ENCODE results near the gene IGSF21. TPM values are rescaled to one million over a fixed set of nuclear protein-coding genes. Genes with fewer than 3 reads are reported as not detected.

IGSF21 gene
- total RNA-seq, 1 donor from 2014 or later: 1.3 TPM

DNA sequence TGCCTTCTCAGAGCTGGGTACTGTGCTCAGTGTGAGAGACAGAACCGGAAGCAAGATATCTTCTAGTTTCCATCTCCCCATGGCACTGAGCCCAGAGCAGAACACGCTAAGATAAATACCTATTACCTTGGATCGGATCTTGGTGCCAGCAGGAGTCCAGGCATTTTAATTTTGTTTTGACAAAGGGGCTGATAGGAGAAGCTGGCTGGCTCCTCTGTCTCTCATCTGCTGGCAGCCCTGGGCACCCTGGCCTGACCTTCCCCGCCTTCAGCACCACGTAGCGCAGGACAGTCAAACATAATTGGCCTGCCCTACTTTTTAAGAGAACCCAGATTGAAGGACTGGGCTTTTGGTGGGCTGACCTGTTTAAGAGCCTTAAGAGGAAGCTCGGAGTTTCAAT, 212.5 kb downstream of the IGSF21 start:
- TF ChIP-seq CTCF (IDR thresholded peaks at IDR 0.05; ENCODE audit: partially characterized antibody, unreplicated experiment): no peak
- Mint-ChIP-seq H3K4me3 (ENCODE audit: unreplicated experiment) (no peak overlapping the region), H3K9me3 (ENCODE audit: unreplicated experiment) (peaks cover 2% of the 10 kb centered on the region), H3K4me1 (ENCODE audit: low read depth, unreplicated experiment) (no peaks in the 10 kb centered on the region), H3K27me3 (ENCODE audit: unreplicated experiment) (peaks cover 5% of the 10 kb centered on the region), H3K36me3 (ENCODE audit: unreplicated experiment) (peaks cover 9% of the 10 kb centered on the region), H3K27ac (ENCODE audit: unreplicated experiment) (no peak overlapping the region)
- DNase-seq: no peak

DNA sequence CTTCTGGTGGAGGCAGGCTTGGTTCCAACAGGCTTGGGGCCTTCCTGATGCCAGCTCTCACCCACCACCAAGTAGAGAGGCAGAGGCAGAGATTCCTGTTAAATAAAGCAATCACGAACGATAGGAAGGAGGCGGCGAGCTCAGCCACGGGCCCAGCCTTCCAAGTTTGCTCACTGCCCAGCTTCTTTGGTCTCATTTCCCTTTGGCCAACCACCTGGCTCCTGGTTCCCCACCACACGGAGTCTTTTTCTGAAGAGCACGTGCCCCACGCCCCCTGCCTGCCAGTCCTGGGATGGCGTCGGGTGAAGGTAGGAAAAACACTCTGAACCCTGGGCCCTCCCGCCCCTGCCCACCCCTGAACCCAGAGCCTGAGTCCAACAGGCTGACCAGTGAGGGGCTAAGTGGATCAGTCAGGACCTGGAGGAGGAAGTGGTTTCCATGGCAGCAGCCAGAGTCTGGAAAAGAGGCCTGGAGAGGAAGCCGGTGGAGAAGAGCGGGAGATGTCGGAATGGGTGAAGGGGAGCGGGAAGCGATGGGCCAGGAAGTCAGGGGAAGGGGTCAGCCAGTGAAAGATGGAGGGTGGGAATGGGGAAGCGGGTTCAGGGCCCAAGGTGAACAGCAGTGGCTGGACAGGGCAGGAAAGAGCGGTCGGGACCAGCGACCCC, 214.9 kb downstream of the IGSF21 start:
- peak; percentile 68 for TF ChIP-seq CTCF (IDR thresholded peaks at IDR 0.05; ENCODE audit: partially characterized antibody, unreplicated experiment)
- no peak overlapping the region for H3K27ac Mint-ChIP-seq (ENCODE audit: unreplicated experiment)
- peaks cover 6% of the 10 kb centered on the region for H3K27me3 Mint-ChIP-seq (ENCODE audit: unreplicated experiment)
- H3K36me3 Mint-ChIP-seq (ENCODE audit: unreplicated experiment): peaks cover 9% of the 10 kb centered on the region
- H3K4me1 Mint-ChIP-seq (ENCODE audit: low read depth, unreplicated experiment): peaks cover 9% of the 10 kb centered on the region
- H3K4me3 Mint-ChIP-seq (ENCODE audit: unreplicated experiment): no peak overlapping the region
- no peaks in the 10 kb centered on the region for H3K9me3 Mint-ChIP-seq (ENCODE audit: unreplicated experiment)
- DNase-seq: peak; percentile 56

DNA sequence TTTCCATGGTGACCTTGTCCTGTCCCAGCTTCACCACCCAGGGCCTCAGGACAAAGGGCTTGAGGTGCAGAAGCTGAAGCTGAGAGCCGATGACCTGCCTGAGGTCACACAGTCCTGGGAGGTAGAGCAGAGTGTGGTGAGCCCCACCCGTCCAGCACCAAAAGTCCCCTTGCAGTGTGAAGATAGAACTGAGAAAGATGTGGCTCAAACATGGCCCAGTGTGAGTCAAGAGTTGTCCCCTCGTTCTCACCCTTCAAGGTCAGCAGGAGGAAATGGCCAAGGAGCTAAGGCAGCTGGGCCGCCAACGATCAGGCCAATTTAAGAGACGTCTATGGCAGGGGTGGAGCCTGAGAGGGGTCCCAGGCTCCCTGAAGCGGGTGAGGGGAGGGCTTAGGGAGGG, 215.7 kb downstream of the IGSF21 start:
- no peak overlapping the region for H3K4me3 Mint-ChIP-seq (ENCODE audit: unreplicated experiment)
- H3K4me1 Mint-ChIP-seq (ENCODE audit: low read depth, unreplicated experiment): peaks cover 9% of the 10 kb centered on the region
- DNase-seq: no peak
- H3K9me3 Mint-ChIP-seq (ENCODE audit: unreplicated experiment): no peaks in the 10 kb centered on the region
- no peak overlapping the region for H3K27ac Mint-ChIP-seq (ENCODE audit: unreplicated experiment)
- H3K27me3 Mint-ChIP-seq (ENCODE audit: unreplicated experiment): peaks cover 6% of the 10 kb centered on the region
- peaks cover 9% of the 10 kb centered on the region for H3K36me3 Mint-ChIP-seq (ENCODE audit: unreplicated experiment)
- no peak for TF ChIP-seq CTCF (IDR thresholded peaks at IDR 0.05; ENCODE audit: partially characterized antibody, unreplicated experiment)

- Mint-ChIP-seq H3K27ac (ENCODE audit: unreplicated experiment) (no peak overlapping the region), H3K36me3 (ENCODE audit: unreplicated experiment) (peaks cover 9% of the 10 kb centered on the region), H3K4me3 (ENCODE audit: unreplicated experiment) (no peak overlapping the region), H3K4me1 (ENCODE audit: low read depth, unreplicated experiment) (peaks cover 9% of the 10 kb centered on the region), H3K27me3 (ENCODE audit: unreplicated experiment) (peaks cover 6% of the 10 kb centered on the region), H3K9me3 (ENCODE audit: unreplicated experiment) (no peaks in the 10 kb centered on the region)
- no peak for TF ChIP-seq CTCF (IDR thresholded peaks at IDR 0.05; ENCODE audit: partially characterized antibody, unreplicated experiment)
- DNase-seq: no peak
Measured at GRCh38 chr1:18324246-18324645, 216.6 kb downstream of the IGSF21 start.

- peaks cover 6% of the 10 kb centered on the region for H3K27me3 Mint-ChIP-seq (ENCODE audit: unreplicated experiment)
- no peak for DNase-seq
- peaks cover 9% of the 10 kb centered on the region for H3K4me1 Mint-ChIP-seq (ENCODE audit: low read depth, unreplicated experiment)
- H3K4me3 Mint-ChIP-seq (ENCODE audit: unreplicated experiment): no peak overlapping the region
- peaks cover 4% of the 10 kb centered on the region for H3K36me3 Mint-ChIP-seq (ENCODE audit: unreplicated experiment)
- no peak overlapping the region for H3K27ac Mint-ChIP-seq (ENCODE audit: unreplicated experiment)
- TF ChIP-seq CTCF (IDR thresholded peaks at IDR 0.05; ENCODE audit: partially characterized antibody, unreplicated experiment): no peak
- H3K9me3 Mint-ChIP-seq (ENCODE audit: unreplicated experiment): no peaks in the 10 kb centered on the region
Measured at GRCh38 chr1:18325136-18325535, 217.5 kb downstream of the IGSF21 start.
